ENCODE results near the gene PRR13.

- TF ChIP-seq CTCF (IDR thresholded peaks at IDR 0.05) (no peak), POLR2A (IDR thresholded peaks at IDR 0.05) (no peak)
Measured at GRCh38 chr12:53423597-53423996, 17.9 kb upstream of the PRR13 start, which contains the start of gene AMHR2.

All from testis (tissue), 2 donors.